NB4 (cell line): ENCODE data around the gene PDE6H.

ENCODE experiments used
- POLR2A ChIP-seq: IDR thresholded peaks from 2 replicates; pipeline ENCODE4 v1.6.1; 2011; ENCODE audit warnings: mild to moderate bottlenecking; ENCODE audit not compliant: insufficient read length; ENCODE audit errors: extremely low read depth
- TF ChIP-seq, protein P1 (sequence below): IDR thresholded peaks from one replicate; pipeline ENCODE4 v1.5.1; 2012; ENCODE audit warnings: low read depth, low read length

- TF ChIP-seq, protein P1, sequence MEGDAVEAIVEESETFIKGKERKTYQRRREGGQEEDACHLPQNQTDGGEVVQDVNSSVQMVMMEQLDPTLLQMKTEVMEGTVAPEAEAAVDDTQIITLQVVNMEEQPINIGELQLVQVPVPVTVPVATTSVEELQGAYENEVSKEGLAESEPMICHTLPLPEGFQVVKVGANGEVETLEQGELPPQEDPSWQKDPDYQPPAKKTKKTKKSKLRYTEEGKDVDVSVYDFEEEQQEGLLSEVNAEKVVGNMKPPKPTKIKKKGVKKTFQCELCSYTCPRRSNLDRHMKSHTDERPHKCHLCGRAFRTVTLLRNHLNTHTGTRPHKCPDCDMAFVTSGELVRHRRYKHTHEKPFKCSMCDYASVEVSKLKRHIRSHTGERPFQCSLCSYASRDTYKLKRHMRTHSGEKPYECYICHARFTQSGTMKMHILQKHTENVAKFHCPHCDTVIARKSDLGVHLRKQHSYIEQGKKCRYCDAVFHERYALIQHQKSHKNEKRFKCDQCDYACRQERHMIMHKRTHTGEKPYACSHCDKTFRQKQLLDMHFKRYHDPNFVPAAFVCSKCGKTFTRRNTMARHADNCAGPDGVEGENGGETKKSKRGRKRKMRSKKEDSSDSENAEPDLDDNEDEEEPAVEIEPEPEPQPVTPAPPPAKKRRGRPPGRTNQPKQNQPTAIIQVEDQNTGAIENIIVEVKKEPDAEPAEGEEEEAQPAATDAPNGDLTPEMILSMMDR = no peak
- TF ChIP-seq POLR2A = no peak
Measured at GRCh38 chr12:14956905-14957304, 15.9 kb upstream of the PDE6H start.
